T-helper 2 cell (primary cell): Measurements from ENCODE around the gene NPTX1.

ENCODE experiments used
- DNase-seq, 5 experiments: peaks; one replicate each; pipeline versions ENCODE4 v3.0.0 to v3.0.0-alpha.2; 2012 to 2022

The NPTX1 gene

DNA sequence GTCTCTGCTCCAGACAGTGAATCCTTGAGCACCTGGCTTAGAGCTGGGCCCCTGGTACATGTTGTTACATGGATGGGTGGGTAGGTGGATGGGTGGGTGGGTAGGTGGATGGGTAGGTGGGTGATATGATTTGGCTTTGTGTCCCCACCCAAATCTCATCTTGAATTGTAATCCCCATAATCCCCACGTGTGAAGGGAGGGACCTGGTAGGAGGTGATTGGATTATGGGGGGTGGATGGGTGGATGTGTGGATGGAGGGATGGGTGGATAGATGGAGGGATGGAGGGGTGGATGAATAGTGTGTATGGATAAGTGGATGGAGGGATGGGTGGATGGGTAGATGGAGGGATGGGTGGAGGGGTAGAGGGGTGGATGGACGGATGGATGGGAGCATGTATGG lies 26.6 kb upstream of the NPTX1 start:
- no peak for DNase-seq

DNA sequence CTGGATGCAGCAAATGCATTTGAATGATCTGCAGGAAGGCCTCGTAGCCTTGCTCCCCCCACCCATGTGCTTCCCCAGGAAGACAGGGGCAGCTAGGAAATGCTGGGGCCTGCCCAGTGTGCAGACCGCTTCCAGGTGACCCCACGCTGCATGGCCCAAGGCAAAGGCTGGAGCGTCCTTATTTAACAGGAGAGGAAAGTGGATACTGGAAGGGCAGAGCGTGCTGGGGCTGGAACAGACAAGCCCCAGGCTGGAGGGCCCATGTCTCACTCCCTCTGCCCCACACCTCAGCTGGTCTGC lies 26.1 kb upstream of the NPTX1 start:
- DNase-seq, result no peak

DNA sequence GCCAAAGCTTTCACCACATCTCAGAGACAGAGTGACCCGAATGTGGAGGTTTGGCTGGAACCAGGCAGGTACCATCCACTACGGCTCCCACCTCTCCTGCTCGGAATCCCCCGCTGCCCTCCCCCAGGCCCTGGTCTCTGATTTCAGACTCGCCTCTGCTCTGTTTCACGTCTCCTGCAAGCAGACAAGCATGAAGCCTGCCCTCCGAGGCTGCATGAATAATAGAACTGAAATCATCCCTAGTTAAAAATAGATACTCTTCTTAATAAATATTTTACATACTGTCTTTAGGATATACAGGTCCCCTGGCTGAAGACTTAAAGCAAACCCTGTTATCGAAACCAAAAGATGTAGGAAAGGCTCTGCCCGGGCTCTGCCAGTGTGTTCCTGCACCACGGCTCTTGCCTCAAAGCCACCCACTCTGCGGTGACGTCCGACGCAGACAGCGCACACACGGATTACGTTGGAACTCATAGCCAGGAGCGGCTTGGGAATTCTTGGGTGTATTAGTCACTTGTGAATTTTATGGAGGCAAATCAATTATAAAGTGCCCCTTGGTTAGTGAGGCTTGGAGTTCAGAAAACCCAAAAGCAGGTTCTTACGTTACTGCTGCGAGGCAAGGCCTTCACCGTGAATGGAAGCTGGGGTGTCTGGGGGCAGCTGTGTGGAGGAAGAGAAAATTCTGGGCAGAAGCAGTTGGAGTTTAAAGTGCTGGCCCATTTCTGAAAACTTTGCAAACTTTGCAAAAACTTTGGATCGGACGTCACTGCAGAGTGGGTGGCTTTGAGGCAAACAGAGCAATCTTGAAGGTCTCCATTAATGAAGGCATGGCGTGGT lies 25.6 kb upstream of the NPTX1 start:
- no peak for DNase-seq

DNA sequence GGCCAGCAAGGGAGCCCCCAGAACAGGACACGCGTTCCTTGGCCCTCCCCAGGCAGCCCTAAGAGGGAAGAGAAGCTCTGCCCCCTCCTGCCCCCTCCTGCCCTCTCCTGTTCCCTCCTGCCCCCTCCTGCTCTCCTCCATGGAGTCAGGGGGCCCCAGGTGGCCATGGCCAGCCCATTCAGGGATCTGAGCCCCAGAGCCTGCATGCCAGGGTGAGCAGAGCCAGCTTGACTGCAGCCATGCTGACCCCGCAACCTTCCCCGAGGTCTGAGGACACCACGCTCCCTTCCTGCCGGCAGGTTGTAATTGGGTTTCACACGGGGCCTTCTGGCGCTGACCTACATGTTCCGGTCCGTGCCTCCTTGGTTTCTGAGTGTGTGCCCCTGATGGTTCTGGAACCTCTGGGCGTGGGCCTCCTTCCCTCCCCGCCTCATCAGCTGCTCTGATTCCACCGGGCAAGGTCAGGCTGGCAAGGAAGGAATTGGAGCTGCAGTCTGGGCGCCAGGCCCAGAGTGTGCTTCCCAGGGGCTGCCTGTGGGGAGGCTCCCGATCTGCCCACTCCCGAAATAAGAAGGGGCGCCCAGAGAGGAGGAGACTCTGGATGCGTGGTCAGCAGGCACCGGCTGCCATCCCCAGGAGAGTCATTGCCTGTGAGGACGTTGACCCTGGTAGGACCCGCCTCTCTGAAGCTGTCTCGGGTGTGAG lies 23.7 kb upstream of the NPTX1 start:
- no peak for DNase-seq

GRCh38 chr17:80499560-80499959 lies 23.2 kb upstream of the NPTX1 start:
- DNase-seq, result no peak

- no peak for DNase-seq
Measured at GRCh38 chr17:80498920-80499410, 22.6 kb upstream of the NPTX1 start.

- DNase-seq, result no peak
Measured at GRCh38 chr17:80498242-80498919, 22.0 kb upstream of the NPTX1 start.

GRCh38 chr17:80497726-80498241 lies 21.4 kb upstream of the NPTX1 start:
- peak in 1 of 5 experiments; percentile 71 for DNase-seq

DNA sequence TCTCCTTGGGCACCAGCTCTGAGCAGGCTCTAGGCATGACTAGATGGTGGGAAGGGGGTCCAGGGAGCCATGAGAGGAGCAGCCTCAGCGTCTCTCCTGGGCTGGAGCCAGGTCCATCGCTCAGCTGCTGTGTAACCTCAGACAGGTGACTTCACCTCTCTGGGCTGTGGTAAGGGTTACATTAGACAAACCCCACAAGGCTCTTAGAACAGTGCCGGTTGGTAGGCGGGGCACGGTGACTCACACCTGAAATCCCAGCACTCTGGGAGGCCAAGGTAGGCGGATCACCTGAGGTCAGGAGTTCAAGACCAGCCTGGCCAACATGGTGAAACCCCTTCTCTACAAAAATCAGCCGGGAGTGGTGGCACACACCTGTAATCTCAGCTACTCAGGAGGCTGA lies 18.1 kb upstream of the NPTX1 start:
- no peak for DNase-seq

DNA sequence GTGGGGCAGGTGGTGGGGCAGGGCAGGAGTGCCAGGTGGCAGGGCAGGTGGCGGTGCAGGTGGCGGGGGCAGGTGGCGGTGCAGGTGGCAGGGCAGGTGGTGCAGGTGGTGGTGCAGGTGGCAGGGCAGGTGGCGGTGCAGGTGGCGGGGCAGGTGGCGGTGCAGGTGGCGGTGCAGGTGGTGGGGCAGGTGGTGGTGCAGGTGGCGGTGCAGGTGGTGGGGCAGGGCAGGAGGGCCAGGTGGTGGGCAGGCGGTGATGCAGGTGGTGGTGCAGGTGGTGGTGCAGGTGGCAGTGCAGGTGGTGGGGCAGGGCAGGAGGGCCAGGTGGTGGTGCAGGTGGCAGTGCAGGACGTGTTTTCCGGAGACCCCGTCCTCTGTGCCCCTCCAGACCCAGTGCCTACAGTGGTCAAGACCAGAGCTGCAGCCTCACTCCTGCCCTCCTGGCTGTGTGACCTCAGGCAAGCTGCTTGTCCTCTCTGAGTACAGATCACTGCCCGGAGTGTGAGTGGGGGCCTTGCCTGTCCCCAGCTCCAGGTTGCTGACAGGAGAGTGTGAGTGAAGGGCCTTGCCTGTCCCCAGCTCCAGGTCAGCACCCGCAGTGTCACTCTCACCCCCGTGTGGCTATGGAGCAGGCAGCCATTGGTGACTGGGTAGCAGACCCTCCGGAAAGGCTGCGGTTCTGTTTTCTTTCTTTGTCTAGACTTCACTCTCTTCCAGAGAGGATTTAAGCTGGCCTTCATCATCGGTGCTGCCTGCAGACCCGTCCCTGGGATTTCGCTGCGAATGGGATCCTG lies 16.1 kb upstream of the NPTX1 start:
- no peak for DNase-seq

GRCh38 chr17:80491478-80492342 lies 15.3 kb upstream of the NPTX1 start:
- no peak for DNase-seq

GRCh38 chr17:80487511-80487910 lies 11.1 kb upstream of the NPTX1 start:
- no peak for DNase-seq

DNA sequence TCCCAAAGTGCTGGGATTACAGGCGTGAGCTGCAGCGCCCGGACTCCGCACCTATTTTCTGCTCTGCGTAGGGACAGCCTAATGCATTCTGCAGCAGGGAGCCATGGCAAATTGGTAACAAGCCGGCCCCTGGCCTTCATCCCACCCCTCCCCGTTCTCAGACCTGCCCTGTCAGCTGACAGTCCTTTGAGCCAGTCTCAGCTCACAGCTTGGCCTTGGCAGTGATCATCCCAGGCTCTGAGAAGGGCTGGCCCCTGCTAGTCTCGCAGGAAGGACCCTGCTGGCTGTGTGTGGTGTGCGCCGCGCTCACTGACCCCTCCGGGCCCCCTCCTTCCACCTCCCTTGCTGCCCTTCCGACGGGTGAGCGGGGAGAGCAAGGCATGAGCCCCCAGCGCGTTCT lies 10.3 kb upstream of the NPTX1 start:
- DNase-seq, result no peak

DNA sequence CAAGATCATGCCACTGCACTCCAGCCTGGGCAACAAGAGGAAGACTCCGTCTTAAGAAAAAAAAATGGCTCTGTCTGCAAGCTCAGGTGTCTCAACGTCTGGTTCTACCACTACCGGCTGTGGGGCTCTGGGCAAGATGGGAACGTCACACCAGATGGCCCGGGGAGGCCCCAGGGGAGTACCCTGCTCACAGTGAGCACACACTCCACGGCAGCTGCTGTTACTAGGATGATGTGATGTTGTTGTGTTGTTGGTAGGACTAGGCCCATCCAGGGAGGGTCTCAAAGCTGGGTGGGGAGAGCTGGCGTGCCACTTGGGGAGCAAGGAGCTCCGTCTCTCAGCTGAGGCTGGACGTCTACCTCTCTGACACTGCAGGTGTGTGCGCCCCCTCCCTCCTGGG lies 9.4 kb upstream of the NPTX1 start:
- no peak for DNase-seq

DNA sequence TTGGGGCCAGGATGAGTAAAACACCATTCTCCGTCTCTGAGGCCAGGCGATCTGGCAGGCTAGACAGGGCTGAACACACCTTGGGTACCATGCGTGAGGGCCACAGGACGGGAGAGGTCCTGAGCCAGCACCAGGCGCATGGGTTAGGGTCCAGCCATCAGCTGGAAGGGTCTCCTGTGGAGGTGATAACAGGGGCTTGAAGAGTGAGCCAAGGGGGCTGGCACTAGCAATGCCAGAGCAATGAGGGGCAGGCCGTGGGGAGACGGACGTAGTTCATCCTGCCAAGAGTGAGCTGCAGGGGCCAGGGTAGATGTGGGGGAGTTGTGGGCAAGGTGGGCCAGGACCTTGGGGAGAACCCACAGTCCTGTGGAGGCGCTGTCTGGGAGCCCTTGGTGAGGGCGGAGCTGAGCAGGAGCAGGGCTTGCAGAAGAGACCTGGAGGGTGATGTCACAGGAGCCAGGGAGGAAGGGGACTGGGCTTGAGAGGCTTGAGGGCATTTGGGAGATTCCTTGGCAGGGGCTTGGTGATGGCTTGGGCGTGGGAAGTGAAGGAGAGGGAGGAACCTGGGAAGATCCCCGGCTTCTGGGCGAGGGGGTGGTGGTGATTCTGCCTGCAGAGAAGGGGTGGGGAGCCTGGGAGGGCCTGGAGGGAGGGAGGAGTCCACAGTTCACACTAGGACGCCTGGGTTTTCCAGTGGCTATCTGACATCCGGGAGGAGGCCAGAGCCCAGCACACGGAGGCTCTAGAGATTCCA lies 6.3 kb upstream of the NPTX1 start:
- DNase-seq, result no peak

DNA sequence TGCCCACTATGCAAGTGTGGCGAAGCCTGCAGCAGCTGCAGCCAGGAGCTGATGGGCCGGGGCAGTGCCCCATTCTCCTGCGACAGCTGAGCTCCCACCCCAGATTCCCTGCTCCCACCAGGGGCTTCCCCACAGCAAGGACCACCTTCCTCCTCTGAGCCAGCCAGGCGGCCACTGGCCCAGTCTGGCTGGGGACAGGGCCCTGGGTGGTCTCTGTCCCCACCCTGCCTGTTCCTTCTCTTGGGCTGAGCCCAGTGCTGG lies 5.6 kb upstream of the NPTX1 start:
- DNase-seq, result no peak

DNA sequence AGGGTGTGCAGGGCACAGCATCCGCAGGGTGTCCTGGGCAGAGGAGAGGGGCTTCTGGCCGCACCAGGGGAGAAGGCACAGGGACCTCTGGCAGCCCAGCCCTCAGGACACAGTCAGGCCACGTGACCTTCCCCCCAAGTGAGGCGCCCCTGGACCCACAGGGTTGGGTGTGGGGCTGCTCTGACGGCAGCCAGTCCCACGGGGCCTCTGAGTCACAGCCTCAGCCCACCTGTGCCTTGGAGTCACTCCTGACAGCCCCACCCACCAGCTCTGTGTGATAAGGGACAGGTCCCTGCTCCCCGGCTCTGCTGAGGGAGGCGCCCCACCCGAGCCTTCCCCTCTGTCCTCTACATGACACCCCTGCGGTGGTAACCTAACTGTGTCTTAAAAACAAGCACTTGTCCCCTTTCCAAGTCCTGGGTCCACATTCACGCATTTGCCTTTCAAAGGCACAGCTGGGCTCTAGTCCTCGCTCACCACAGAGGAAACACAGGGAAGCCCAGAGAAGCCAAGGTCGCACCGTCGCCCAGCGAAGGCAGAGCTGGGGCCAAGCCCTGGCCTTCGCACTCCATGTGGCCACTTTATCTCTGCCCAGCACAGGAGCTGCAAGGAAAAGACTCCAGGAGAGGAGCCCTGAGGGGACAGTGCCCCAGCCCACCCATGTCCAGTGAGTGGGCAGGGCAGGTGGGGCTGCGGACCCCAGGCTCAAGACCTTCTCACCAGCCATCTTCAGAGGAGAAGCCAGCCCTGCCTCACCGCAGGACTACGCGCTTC lies 5.1 kb upstream of the NPTX1 start:
- DNase-seq, result no peak

GRCh38 chr17:80480248-80480647 lies 3.8 kb upstream of the NPTX1 start:
- no peak for DNase-seq

DNA sequence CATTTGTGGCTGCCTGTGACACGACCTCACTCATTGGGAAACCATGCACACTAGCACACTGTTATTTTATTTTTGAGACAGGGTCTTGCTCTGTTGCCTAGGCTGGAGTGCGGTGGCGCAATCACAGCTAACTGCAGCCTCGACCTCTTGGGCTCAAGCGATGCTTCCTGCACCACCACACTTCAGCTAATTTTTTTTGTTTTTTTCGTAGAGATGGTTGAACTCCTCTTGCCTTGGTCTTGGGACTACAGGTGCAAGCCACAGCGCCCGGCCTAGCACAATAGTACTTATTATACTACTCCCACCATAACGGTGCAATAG lies 2.8 kb upstream of the NPTX1 start:
- DNase-seq, result no peak

DNA sequence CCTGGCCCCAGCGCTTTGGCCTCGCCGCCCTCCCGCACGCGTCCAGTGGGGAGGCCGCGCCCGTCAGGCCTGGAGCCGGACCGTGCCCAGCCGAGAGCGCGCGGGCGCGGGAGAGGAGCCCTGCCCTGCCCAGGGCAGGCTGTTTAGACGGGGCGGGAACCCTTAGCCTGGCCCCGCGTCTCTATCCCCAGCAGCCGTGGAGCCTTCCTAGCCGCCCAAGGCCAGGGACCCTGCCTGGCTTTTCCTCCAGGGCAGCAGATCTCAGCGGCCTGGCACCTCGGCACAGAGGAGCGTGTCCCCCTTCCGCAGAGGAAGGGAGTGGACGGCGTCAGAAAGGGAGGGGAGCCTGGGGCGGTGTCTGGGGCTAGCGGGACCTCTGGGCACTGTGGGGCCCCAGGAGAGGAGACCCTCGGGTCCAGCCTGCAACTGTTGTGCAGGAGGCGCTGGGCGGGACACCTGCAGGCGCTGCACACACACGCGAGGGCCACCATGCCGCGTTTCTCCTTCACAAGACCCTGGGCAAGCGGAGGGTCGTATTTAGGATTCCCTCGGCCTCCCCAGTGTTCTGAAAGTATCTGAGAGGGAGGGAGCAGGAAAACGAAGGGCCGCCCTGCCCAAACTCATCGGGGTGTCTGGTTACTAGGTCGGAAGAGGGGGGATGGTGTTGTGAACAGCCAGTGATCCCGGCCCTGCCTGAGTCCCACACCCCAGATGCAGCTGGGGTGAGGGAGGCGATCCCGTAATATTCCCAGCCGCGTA lies 2.3 kb upstream of the NPTX1 start:
- no peak for DNase-seq
